Measurements from ENCODE around the gene FAM240A. TPM values are rescaled to one million over a fixed set of nuclear protein-coding genes. Genes with fewer than 3 reads are reported as not detected.

Gene FAM240A
- total and polyA plus RNA-seq, 2 donors (not counting 3 experiments of a cell fraction or from before 2014, with no cell fraction given): not detected

DNA sequence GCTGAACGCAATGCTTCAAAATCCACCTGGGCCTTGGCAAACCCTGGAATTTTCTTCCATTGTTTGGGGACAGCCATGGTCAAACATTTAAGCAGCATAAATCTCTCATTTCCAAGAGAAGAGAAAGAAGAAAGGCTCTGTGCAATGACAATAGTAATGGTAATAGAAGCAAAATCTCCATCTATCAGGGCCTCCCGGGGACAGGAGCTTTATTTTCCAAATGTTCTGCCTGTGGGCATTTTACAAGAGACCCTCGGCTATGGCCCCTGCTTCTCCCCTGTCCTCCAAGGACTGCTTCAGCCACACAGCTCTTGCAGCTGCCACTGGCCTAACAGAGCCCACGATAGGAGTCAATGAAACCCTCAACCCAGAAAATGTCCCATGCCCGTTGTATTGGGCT, 12.7 kb upstream of the FAM240A start:
- FAIRE-seq (no peak), DNase-seq (ENCODE audit: low read depth, low spot score) (no peak)
- Histone ChIP-seq H3K27me3 (ENCODE audit: control insufficient read depth in 2 of 2, insufficient read depth in 2 of 2, low read length in 2 of 2) (peaks cover 0 to 2% of the 10 kb centered on the region in 2 experiments), H3K79me2 (ENCODE audit: control insufficient read depth, insufficient read depth, low read length) (no peaks in the 10 kb centered on the region), H3K9me3 (replicated peaks; ENCODE audit: control insufficient read depth, insufficient read depth, low read length) (no peaks in the 10 kb centered on the region), H3K9ac (replicated peaks; ENCODE audit: extremely low read depth, insufficient read depth, low read length) (no peak overlapping the region), H3K4me2 (ENCODE audit: insufficient read depth, low read length) (no peak overlapping the region), H2AFZ (ENCODE audit: low read depth, low read length) (no peak overlapping the region), H4K20me1 (replicated peaks; ENCODE audit: control insufficient read depth, extremely low read depth, insufficient read depth, low read length) (no peaks in the 10 kb centered on the region), H3K4me1 (ENCODE audit: control insufficient read depth, extremely low read depth, insufficient read depth, low read length) (no peaks in the 10 kb centered on the region), H3K36me3 (ENCODE audit: control insufficient read depth in 2 of 2, extremely low read depth in 1 of 2, insufficient read depth in 2 of 2, low read length in 2 of 2) (no peaks in the 10 kb centered on the region), H3K9me1 (replicated peaks; ENCODE audit: control insufficient read depth, extremely low read depth, insufficient read depth, low read length) (no peaks in the 10 kb centered on the region), H3K27ac (ENCODE audit: insufficient read depth, low read depth, low read length) (no peak overlapping the region), H3K4me3 (replicated peaks in 1 of 3; ENCODE audit: insufficient read depth in 1 of 3, low read depth in 1 of 3, low read length in 3 of 3) (no peak overlapping the region)
- ChIA-PET POLR2A (no interaction called here), CTCF (interaction anchor here (1.3 to 1.9 kb wide), 3 partner anchors 8 to 111 kb away, joined by 3 to 7 read pairs (median 6); no protein-coding TSS in a partner anchor)
- intact Hi-C loops (cut with micrococcal nuclease): no loop called here
- dilution Hi-C loops (cut with MboI; ENCODE audit: extremely low pct_ligation_motif_present, low sequenced_read_pairs): no loop called here
- TF ChIP-seq POLR2AphosphoS5 (IDR thresholded peaks at IDR 0.05; ENCODE audit: insufficient read depth, low read depth, low read length) (no peak), MYC (IDR thresholded peaks at IDR 0.05; ENCODE audit: low read depth, low read length) (no peak), GATA2 (IDR thresholded peaks at IDR 0.05; ENCODE audit: insufficient read depth, insufficient read length, low read depth, low read length) (no peak), POLR2A (IDR thresholded peaks at IDR 0.05; ENCODE audit: low read depth, low read length) (no peak), FOS (IDR thresholded peaks at IDR 0.05; ENCODE audit: borderline replicate concordance, insufficient read depth, low read length) (no peak), EZH2 (IDR thresholded peaks at IDR 0.05; ENCODE audit: borderline replicate concordance, low read depth, low read length, severe bottlenecking) (no peak)
- TF ChIP-seq, protein P1, sequence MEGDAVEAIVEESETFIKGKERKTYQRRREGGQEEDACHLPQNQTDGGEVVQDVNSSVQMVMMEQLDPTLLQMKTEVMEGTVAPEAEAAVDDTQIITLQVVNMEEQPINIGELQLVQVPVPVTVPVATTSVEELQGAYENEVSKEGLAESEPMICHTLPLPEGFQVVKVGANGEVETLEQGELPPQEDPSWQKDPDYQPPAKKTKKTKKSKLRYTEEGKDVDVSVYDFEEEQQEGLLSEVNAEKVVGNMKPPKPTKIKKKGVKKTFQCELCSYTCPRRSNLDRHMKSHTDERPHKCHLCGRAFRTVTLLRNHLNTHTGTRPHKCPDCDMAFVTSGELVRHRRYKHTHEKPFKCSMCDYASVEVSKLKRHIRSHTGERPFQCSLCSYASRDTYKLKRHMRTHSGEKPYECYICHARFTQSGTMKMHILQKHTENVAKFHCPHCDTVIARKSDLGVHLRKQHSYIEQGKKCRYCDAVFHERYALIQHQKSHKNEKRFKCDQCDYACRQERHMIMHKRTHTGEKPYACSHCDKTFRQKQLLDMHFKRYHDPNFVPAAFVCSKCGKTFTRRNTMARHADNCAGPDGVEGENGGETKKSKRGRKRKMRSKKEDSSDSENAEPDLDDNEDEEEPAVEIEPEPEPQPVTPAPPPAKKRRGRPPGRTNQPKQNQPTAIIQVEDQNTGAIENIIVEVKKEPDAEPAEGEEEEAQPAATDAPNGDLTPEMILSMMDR (IDR thresholded peaks at IDR 0.05; ENCODE audit: extremely low read depth in 1 of 2, insufficient read depth in 1 of 2, low read depth in 1 of 2, low read length in 2 of 2): no peak
- no TSS peak for BruUV-seq (replicated peaks)

All from endothelial cell of umbilical vein (primary cell).